ENCODE results near the gene YPEL4.

The YPEL4 gene

GRCh38 chr11:57630171-57630570 lies 19.5 kb downstream of the YPEL4 start:
- DNase-seq: no peak

GRCh38 chr11:57626895-57627294 lies 22.8 kb downstream of the YPEL4 start:
- no peak for DNase-seq

GRCh38 chr11:57624864-57625263 lies 24.8 kb downstream of the YPEL4 start:
- no peak for DNase-seq

GRCh38 chr11:57622263-57622662 lies 27.4 kb downstream of the YPEL4 start:
- no peak for DNase-seq

GRCh38 chr11:57620467-57620866 lies 29.2 kb downstream of the YPEL4 start:
- no peak for DNase-seq

GRCh38 chr11:57619331-57619730 lies 30.4 kb downstream of the YPEL4 start:
- no peak for DNase-seq

- DNase-seq: no peak
These were observed 31.3 kb downstream of the YPEL4 start for GRCh38 chr11:57618438-57618837.

GRCh38 chr11:57616595-57616994 lies 33.1 kb downstream of the YPEL4 start:
- no peak for DNase-seq

GRCh38 chr11:57615308-57615707 lies 34.4 kb downstream of the YPEL4 start:
- DNase-seq: no peak

GRCh38 chr11:57614234-57614772 lies 35.4 kb downstream of the YPEL4 start:
- no peak for DNase-seq

- DNase-seq: no peak
These were observed 39.5 kb downstream of the YPEL4 start for GRCh38 chr11:57610170-57610569.

- DNase-seq: no peak
These were observed 44.7 kb downstream of the YPEL4 start for GRCh38 chr11:57605028-57605420.

GRCh38 chr11:57604296-57605027 lies 45.2 kb downstream of the YPEL4 start:
- DNase-seq: no peak

- no peak for DNase-seq
These were observed 48.4 kb downstream of the YPEL4 start for GRCh38 chr11:57601297-57601696.

- DNase-seq: no peak
These were observed 50.3 kb downstream of the YPEL4 start for GRCh38 chr11:57599381-57599780.

GRCh38 chr11:57598831-57599155 lies 50.9 kb downstream of the YPEL4 start:
- no peak for DNase-seq

GRCh38 chr11:57597916-57598830 lies 51.5 kb downstream of the YPEL4 start:
- DNase-seq: no peak

- DNase-seq: no peak
These were observed 52.2 kb downstream of the YPEL4 start, which contains the start of gene SERPING1 for GRCh38 chr11:57597461-57597915. TSS of gene SERPING1 (plus strand) at chr11:57597685. CDS start at chr11:57598271, 586 bp downstream.

- no peak for DNase-seq
These were observed 53.3 kb downstream of the YPEL4 start for GRCh38 chr11:57596266-57596885.

All from NCI-H2081 (cell line).